NCI-H1092 treated with DMSO at 0.1 percent for 48 hours (cell line): ENCODE data around the gene RTP5.
"Not testable (repeated sequence)": the region's sequence is repeated elsewhere in the genome, so short reads cannot be mapped to it uniquely, and the experiment has no call there.

ENCODE experiments used
- DNase-seq: peaks from one replicate; lab custom pipeline; 2025; lab: John Stamatoyannopoulos, UW

The RTP5 gene

GRCh38 chr2:241869087-241869961 is at the start of gene RTP5:
Gene RTP5 (plus strand): TSS chr2:241869729. CDS start chr2:241869757, 28 bp downstream.
- no peak for DNase-seq

- DNase-seq, result not testable (repeated sequence)
Measured at GRCh38 chr2:241819947-241820624, 49.4 kb upstream of the RTP5 start.

DNA sequence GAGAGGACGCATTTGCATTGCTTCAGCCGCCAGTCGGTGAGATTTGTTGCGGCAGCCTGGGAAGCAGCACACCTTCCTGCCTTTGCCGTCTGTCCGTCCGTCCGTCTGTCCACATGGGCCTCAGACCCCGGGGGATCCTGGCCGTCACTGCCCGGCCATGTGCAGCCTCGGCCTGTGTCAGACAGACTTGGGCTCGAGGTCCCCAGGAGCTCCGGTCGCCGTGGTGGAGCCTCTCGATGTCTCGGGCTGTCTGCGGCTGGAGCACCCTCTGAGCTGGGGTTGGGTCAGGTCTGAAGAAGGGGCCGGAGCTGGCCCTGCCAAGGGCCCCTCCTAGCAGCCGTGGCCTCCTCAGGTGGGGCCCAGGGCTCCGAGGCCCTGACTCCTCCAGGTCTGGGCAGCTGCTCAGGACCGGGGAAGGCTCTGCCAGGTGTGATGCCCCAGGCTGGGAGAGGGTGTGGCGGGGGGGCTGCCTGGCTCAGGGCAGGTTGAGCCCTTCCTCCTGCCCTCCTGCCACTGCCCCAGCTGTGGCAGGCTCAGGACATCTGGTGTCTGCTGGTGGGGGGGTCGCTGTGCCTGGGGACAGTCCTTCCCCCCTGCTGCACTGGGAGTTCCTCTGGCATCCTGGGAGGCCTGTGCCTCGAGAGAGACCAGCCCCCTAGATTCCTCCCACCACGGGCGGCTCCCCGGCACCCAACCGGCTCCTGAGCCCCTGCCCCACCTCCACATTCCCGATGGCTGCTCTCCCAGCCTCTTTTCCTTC is 48.7 kb upstream of the RTP5 start:
- no peak for DNase-seq

DNA sequence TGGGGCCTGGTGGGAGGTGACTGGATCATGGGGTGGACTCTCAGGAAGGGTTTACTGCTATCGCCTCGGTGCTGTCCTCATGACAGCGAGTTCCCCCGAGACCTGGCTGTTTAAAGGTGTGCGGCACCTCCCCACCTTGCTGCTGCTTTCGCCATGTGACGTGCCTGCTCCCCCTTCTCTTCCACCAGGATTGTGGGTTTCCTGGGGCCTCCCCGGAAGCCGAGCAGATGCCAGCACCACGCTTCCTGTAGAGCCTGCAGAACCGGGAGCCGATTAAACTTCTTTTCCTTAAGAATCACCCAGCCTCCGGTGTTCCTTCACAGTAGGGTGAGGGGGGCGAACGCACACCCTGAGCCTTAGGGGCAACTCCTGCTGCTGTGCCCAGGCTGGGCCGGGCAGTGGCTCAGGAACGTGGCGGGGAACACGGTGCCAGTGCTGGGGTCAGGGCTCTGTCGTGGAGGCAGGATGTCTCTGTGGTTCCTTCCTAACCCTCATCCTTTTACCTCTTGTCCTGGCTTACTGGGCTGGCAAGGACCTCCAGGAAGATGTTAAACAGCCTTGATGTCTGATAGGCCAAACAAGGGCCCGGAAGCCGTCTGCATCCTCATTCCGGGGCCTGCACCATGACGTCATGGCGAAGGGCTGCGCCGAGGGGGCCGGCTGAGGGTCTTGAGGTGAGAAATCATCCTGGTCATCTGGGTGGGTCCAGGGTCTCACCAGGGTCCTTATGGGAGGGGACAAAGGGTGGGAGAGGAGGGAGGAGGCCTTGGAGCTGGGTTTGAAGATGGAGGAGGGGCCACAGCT is 47.9 kb upstream of the RTP5 start:
- no peak for DNase-seq

- no peak for DNase-seq
Measured at GRCh38 chr2:241822264-241822623, 47.3 kb upstream of the RTP5 start.

DNA sequence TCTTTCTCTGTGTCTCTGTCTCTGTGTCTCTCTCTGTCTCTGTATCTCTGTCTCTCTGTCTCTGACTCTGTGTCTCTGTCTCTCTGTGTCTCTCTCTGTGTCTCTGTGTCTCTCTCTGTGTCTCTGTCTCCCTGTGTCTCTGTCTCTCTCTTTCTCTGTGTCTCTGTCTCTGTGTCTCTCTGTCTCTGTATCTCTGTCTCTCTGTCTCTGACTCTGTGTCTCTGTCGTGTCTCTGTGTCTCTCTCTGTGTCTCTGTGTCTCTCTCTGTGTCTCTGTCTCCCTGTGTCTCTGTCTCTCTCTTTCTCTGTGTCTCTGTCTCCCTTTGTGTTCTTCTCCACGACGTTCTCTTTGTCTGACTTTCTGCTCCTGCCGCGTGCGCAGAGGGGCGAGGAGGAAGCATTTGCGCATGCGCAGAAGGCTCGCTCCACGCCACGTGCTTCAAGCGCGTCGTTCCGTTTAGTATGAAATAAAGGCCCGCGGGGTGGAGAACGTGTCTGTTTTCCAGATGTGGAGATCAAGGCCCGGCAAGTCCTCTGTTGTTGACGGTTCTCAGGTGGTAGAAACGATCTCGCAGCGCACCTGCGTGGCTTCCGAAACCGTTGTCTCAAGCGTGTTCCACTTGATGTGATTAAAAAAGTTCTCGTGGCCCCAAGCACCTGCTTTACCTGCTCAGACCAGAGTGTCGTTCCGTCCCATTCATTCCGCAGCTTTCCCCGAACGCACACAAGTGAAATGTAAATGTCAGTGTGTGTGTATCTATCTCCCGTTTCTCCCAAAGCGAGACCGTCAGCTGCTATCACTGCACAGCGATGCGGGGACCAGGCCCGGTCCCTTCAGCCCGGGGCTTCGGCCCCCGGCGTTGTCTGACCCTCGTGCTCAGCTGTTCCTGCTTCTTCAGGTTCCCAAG is 45.7 kb upstream of the RTP5 start:
- DNase-seq, result not testable (repeated sequence)

GRCh38 chr2:241827394-241827793 is 42.1 kb upstream of the RTP5 start:
- no peak for DNase-seq

GRCh38 chr2:241833101-241833663 is 36.3 kb upstream of the RTP5 start:
- DNase-seq, result no peak

DNA sequence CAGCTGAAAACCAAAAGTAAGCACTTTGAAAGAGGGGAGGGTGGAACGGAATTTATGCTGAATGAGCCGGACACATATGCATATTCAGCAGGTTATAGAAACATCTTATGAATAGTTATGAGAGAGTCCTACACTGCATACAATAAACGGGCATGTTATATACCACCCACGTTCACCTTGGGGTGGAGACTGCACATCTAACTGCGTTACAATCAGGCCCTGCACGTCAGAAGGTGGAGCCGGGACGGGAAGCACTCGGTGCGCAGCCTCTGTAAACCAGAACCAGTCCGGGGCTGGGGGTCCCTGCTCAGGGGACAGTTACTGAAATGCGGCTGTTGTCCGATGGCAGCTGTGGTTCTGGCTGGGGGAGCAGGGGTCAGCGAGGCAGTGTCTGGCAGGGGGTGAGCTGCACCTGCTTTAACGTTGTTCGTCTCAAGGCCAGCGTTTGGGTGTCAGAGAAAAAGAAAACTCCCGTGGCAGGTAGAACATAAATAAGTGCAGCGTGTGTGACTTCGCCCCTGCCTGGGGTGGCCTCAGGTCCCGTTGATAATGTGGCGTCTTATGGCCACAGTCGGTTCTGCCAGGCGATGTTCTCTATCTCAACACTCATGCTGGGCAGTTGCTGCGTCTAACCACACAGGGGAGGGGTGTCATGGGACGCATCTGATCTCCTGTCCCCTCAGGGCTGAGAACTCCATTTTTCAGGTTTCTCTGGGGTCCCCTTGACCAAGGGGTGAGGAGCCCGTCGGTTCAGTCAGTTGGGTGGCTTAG is 35.6 kb upstream of the RTP5 start:
- DNase-seq, result not testable (repeated sequence)

DNA sequence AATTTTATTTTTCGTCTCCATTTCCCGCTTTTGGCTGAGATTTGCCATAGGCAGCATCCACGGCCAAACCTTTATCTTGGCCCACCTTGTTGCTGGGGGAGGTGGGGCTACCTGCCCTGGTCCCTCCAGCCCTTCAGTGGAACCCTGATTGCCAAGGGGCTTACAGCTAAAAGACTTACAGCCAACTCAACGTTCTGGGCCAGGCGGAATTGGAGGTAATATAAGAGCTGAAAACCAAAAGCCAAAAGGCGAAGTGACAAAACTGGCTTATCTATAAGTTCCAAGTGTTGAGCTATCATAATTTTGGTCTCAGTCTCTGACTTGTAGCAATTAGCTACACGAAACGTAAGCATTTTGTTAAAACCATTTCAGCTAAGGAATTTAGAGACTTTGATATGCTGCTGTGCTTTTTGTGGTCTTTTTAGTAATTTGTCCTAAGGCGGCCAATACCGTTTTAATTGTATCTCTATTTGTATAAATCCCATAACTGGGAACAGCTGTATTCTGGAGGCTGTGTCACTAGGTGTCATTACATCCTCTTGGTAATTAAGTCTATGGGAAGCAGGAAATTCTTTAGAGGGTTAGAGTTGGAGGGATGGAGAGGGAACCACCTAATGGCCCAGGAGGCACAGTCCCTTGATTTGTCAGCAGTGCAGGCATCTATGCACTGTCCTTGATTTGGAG is 34.9 kb upstream of the RTP5 start:
- no peak for DNase-seq

DNA sequence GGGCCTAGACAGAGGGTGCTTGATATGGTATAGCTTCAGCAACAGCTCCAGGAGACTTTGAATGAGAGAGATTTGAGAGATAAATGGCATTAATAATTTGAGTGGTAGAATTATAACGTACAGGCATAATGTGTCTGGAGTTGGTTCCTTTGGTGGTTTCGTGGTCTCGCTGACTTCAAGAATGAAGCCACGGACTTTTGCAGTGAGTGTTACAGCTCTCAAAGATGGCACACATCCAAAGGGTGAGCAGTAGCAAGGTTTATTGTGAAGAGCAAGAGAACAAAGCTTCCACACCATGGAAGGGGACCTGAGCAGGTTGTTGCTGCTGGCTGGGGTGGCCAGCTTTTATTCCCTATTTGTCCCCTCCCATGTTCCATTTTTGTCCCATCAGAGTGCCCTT is 33.9 kb upstream of the RTP5 start:
- no peak for DNase-seq

GRCh38 chr2:241836292-241836691 is 33.2 kb upstream of the RTP5 start:
- no peak for DNase-seq

DNA sequence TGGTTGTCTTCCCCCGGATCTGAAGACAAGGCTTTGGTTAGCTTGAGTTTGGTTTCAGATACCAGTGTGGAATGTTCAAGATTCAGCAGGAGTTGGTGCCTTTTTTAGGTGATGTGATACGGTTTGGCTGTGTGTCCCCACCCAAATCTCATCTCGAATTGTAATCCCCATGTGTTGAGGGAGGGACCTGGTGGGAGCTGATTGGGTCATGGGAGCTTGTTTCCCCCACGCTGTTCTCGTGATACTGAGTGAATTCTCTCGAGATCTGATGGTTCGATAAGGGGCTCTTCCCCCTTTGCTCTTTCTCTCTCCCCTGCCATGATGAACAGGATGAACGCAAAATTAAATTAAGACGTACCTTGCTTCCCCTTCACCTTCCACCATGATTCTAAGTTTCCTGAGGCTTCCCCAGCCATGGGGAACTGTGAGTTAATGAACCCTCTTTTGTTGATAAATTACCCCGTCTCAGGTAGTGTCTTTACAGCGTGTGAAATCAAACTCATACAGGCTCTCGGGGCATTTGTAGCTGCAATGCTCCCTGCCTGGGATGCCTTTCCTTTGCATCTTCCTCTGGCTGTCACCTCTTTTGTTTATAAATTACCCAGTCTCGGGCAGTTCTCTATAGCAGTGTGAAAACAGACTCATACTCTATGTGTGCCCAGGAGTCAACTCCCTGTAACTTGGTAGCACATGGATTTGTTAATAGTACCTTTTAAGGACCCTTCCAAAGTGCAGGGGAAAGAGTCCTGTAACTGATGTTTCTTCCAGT is 32.1 kb upstream of the RTP5 start:
- no peak for DNase-seq

DNA sequence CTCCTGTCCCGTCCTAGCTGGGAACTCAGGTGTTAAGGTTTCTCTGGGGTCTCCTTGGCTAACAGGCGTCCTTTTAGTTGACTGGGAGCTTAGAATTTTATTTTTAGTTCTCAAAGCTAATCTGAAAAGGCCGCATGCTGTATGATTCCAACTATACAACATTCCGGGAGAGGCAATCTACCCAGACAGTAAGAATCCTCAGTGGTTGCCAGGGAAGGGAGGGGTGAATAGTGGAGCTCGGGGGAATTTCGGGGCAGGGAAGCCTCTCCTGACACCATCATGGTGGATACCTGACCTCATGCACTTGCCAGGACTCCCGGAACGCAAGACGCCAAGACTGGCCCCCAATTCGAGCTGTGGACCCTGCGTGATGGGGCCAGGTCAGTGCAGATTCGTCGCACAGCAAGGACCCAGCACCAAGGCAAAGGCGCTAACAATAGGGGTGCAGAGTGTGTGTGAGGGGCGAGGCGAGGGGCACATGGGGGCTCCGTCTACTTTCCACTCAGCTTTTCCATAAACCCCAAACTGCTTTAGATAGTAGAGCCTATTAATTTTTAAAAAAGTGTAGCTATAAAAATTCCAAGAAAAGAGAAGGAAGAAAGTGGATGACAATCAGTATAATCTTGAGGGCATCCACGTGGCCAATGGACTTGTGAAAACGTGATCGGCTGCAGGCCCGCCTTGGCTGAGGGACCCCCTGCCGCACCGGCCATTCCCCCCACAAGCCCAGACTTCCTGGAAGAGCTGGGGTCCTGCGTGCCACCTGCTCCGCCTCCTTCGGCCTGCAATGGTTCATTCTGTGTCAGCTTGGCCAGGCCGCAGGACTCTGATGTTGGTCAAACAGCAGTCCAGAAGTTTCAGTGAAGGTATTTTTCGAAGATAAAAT is 28.1 kb upstream of the RTP5 start:
- DNase-seq, result no peak

DNA sequence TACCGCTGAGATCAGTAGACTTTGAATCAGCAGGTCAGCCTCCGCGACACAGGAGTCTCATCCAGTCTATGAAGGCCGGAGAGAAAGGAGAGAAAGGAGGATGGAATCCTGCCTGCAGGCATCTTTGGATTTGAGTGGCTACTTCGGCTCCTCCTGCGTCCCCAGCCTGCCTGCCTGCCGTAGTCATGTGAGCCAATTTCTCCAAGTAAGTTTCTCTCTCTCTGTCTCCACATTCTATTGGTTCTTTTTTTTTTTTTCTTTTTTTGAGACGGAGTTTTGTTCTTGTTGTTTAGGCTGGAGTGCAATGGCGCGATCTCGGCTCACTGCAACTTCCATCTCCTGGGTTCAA is 27.5 kb upstream of the RTP5 start:
- DNase-seq, result no peak

GRCh38 chr2:241842620-241843211 is 26.8 kb upstream of the RTP5 start:
- DNase-seq, result no peak
